ENCODE measurements around the gene PSRC1.

PSRC1 gene

DNA sequence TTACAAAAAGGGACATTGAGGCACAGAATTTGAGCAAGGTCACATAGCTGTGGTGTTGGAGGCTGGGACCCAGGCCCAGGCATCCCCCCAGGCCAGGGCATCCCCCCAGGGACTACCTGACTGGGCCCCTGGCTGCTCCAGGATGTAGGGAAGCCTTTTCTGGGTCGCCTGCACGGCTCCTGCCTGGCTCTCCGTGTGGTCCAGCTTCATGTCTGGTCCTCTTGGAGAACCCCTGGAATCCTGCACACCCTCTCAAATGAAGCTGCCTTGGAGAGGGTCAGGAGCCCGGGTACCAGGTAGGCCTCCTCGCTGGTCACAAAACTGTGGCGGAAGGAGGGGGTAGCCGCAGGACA, 34.5 kb downstream of the PSRC1 start:
- no peak for TF ChIP-seq CTCF (IDR thresholded peaks at IDR 0.05; ENCODE audit: low read depth, low read length, missing control alignments)
- no peak overlapping the region for H3K4me3 ChIP-seq (ENCODE audit: low read depth, low read length)
- in situ Hi-C loops (cut with HindIII; ENCODE audit: low sequenced_read_pairs) = no loop called here
- no peak for DNase-seq (ENCODE audit: low read depth)

DNA sequence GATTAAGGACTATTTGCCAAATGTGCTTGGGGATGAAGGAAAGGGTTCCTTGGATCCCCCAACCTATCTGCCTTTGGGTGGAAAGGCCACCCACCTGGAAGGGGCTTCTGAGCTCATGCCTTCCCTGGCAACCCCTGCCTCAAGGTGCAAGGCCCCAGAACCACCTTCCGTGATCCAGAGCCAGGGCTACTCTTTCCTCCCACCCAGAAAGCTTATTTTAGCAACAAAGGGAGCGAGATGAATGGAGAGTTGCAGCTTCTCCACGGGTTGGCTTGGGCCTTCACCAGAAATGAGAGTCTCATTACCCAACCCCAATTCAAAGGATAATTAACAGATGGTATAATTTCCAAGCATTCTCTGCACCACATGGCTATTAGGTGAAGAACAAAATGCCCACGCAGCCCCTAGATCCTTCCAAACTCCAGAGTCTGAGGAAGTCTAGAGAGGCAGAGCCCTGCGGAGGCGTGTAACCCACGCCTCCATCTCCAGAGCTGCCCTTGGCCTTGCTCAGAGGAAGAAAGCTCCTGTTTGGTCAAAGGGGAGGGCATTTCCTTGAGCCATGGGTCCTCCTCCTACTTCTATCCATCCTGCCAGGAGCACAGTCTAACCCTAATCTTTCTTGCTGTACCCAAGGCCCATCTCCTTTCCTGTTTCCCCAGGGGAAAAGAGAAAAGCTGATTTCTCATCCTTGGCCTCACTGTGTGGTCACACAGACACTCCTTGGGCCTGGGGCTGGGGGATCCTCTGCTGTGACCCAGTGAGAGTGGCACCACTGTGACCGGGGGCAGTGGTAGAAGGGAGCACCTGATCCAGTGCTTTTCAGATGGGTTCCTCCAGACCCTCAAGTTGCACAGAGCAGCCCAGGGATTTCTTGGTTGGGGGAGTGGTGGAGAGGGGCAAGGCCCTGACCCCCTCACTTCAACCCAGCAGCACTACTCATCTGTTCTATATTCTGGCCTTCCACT, 35.3 kb downstream of the PSRC1 start:
- TF ChIP-seq CTCF (IDR thresholded peaks at IDR 0.05; ENCODE audit: low read depth, low read length, missing control alignments) = no peak
- no peak overlapping the region for H3K4me3 ChIP-seq (ENCODE audit: low read depth, low read length)
- in situ Hi-C loops (cut with HindIII; ENCODE audit: low sequenced_read_pairs) = no loop called here
- DNase-seq (ENCODE audit: low read depth) = no peak

- in situ Hi-C loops (cut with HindIII; ENCODE audit: low sequenced_read_pairs) = no loop called here
- TF ChIP-seq CTCF (IDR thresholded peaks at IDR 0.05; ENCODE audit: low read depth, low read length, missing control alignments) = no peak
These were observed 36.8 kb downstream of the PSRC1 start for GRCh38 chr1:109246141-109246551.

DNA sequence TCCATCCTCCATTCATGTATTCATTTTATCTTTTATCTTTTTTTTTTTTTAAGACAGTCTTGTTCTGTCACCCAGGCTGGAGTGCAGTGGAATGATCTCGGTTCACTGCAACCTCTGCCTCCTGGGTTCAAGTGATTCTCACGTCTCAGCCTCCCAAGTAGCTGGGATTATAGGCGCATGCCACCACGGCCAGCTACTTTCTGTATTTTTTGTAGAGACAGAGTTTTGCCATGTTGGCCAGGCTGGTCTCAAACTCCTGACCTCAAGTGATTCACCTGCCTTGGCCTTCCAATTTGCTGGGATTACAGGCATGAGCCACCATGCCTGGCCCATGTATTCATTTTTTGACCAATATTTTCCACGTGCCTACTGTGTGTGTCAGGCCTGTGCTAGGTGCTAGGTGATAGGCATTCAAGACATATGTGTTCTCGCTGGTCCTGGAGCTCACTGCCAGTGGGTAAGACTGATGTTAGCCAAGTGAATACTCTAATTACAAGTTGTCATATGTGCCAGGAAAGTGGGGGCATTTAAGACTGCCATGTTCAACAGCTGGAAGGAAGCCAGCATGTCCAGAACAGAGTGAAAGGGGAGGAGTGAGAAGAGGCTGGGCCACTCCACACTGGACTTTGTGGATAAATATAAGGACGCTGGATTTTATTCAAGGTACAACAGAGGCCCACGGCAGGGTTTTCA, 38.9 kb downstream of the PSRC1 start:
- no peak for TF ChIP-seq CTCF (IDR thresholded peaks at IDR 0.05; ENCODE audit: low read depth, low read length, missing control alignments)
- no peak overlapping the region for H3K4me3 ChIP-seq (ENCODE audit: low read depth, low read length)
- in situ Hi-C loops (cut with HindIII; ENCODE audit: low sequenced_read_pairs) = no loop called here
- no peak for DNase-seq (ENCODE audit: low read depth)

More at GRCh38 chr1:109246141-109246551, 36.8 kb downstream of the PSRC1 start:
- DNase-seq (ENCODE audit: low read depth) = no peak
- no peak overlapping the region for H3K4me3 ChIP-seq (ENCODE audit: low read depth, low read length)

DNA sequence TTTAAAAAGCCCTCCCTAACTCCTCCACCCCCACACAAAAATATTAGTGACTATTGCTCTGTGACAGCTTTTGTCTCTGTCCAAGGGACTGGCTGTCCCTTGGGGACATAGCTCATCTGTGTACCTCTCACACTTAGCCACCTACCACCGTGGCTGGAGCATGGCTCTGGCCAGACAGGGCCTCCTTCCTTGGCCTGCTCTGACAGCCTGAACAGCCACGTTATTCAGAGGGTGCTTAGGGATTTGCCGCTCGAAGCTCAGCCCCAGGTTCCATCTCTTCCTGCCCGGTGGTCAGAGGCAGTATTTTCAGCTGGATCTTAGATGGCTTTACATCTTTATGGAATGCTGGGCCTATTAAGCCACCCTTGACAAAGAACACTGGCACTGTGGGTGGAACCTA, 39.7 kb downstream of the PSRC1 start:
- in situ Hi-C loops (cut with HindIII; ENCODE audit: low sequenced_read_pairs) = no loop called here
- H3K4me3 ChIP-seq (ENCODE audit: low read depth, low read length) = no peak overlapping the region
- TF ChIP-seq CTCF (IDR thresholded peaks at IDR 0.05; ENCODE audit: low read depth, low read length, missing control alignments) = no peak
- DNase-seq (ENCODE audit: low read depth) = no peak

DNA sequence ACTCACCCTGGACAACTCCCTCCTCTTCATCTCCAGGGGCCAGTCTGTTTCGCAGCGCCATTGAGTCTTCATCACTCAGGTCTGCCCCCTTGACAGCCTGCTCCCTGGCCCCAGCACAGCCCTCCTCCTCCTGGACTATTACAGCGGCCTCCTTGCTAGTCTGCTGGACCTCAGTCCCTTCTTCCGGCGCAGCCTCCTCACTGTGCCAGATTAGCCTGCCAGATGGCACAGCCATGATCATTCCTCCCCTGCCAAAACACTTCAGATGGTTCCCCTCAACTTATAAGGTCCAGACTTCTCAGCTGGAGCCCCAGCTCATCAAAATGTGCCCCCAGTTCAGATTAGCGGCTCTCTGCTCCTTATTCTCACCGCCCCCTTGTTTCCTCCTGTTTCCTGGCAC, 40.6 kb downstream of the PSRC1 start:
- in situ Hi-C loops (cut with HindIII; ENCODE audit: low sequenced_read_pairs) = no loop called here

More for the DNA sequence above, 40.6 kb downstream of the PSRC1 start:
- DNase-seq (ENCODE audit: low read depth) = no peak
- no peak overlapping the region for H3K4me3 ChIP-seq (ENCODE audit: low read depth, low read length)
- TF ChIP-seq CTCF (IDR thresholded peaks at IDR 0.05; ENCODE audit: low read depth, low read length, missing control alignments) = no peak

Data from astrocyte of the cerebellum (primary cell).